OCI-LY7 (cell line): Measurements from ENCODE around the gene NRCAM. TPM values are rescaled to one million over a fixed set of nuclear protein-coding genes. Genes with fewer than 3 reads are reported as not detected.

Experiments used
- BruUV-seq: library from RNA; stranded (reverse); fragments of 400-500 nt; replicated peaks from 2 replicates; lab custom pipeline; 2021; lab: Mats Ljungman, UMichigan
- CTCF ChIA-PET: fragments of 300-600 bp; sonication (Branson Sonifier 250); formaldehyde crosslinking; loops from one replicate; lab custom pipeline; 2022; ENCODE audit warnings: antibody characterized with exemption; ENCODE audit not compliant: unreplicated experiment; lab: Charles Lee
- POLR2A ChIA-PET: fragments of 300-600 bp; sonication (Branson Sonifier 250); formaldehyde crosslinking; loops from one replicate; lab custom pipeline; 2022; ENCODE audit warnings: antibody characterized with exemption; lab: Charles Lee
- DNase-seq: peaks from one replicate; pipeline ENCODE4 v3.0.0-alpha.2; 2015; ENCODE audit warnings: low spot score
- H2AFZ ChIP-seq: fragments of 200-600 bp; sonication (generic), shearing (Covaris generic); 2 replicates; pipeline ENCODE4 v1.6.1; 2014; ENCODE audit warnings: mild to moderate bottlenecking, antibody characterized with exemption, low read length, moderate library complexity
- H3K27ac ChIP-seq: fragments of 200-600 bp; sonication (generic); 2 replicates; pipeline ENCODE4 v1.5.1; 2014; ENCODE audit warnings: mixed run types, low read depth, mild to moderate bottlenecking, moderate library complexity, low read length, inconsistent platforms; ENCODE audit not compliant: poor library complexity, severe bottlenecking
- H3K36me3 ChIP-seq: fragments of 200-600 bp; sonication (generic); 2 replicates; pipeline ENCODE4 v1.6.1; 2014; ENCODE audit warnings: mild to moderate bottlenecking, antibody characterized with exemption, low read length, moderate library complexity, mixed read lengths; ENCODE audit not compliant: insufficient read depth
- H3K4me1 ChIP-seq: fragments of 200-600 bp; sonication (generic); 2 replicates; pipeline ENCODE4 v1.5.1; 2014; ENCODE audit warnings: mild to moderate bottlenecking, low read length; ENCODE audit not compliant: insufficient read depth, poor library complexity, severe bottlenecking
- H3K4me2 ChIP-seq: fragments of 200-600 bp; sonication (generic); 2 replicates; pipeline ENCODE4 v1.6.1; 2014; ENCODE audit warnings: mild to moderate bottlenecking, low read length
- H3K4me3 ChIP-seq: fragments of 200-600 bp; sonication (generic); 2 replicates; pipeline ENCODE4 v1.5.1; 2014; ENCODE audit warnings: mild to moderate bottlenecking, low read depth, low read length; ENCODE audit not compliant: poor library complexity, severe bottlenecking
- H3K79me2 ChIP-seq: fragments of 200-600 bp; sonication (generic); 2 replicates; pipeline ENCODE4 v1.6.1; 2016; ENCODE audit warnings: low read depth, mild to moderate bottlenecking, low read length, moderate library complexity, mixed read lengths; ENCODE audit not compliant: insufficient read depth
- H3K9me2 ChIP-seq: fragments of 200-600 bp; sonication (generic); 2 replicates; pipeline ENCODE4 v1.6.1; 2016; ENCODE audit warnings: mild to moderate bottlenecking, low read length, mixed read lengths; ENCODE audit not compliant: insufficient read depth
- H3K9me3 ChIP-seq: fragments of 200-600 bp; sonication (generic); 2 replicates; pipeline ENCODE4 v1.6.1; 2014; ENCODE audit warnings: mild to moderate bottlenecking, mixed run types, low read length, mixed read lengths
- H4K20me1 ChIP-seq: fragments of 200-600 bp; sonication (generic); 2 replicates; pipeline ENCODE4 v1.6.1; 2014; ENCODE audit warnings: mild to moderate bottlenecking, antibody characterized with exemption, low read length, moderate library complexity, mixed read lengths; ENCODE audit not compliant: insufficient read depth
- CTCF ChIP-seq: fragments of 200-600 bp; sonication (generic); conservative IDR thresholded peaks from 2 replicates; pipeline ENCODE4 v1.5.1; 2014; ENCODE audit warnings: mild to moderate bottlenecking, antibody characterized with exemption, low read length, moderate library complexity, mixed read lengths
- EZH2phosphoT487 ChIP-seq: fragments of 200-600 bp; sonication (generic); IDR thresholded peaks from 2 replicates; pipeline ENCODE4 v1.6.1; 2018; ENCODE audit warnings: low read depth, borderline replicate concordance, mild to moderate bottlenecking, mixed run types, antibody characterized with exemption, low read length, moderate library complexity, mixed read lengths
- intact Hi-C: fragments of 100-400 bp; cut with micrococcal nuclease; formaldehyde crosslinking; loops from one replicate; pipeline ENCODE4 v1.10.0; 2022; ENCODE audit not compliant: unreplicated experiment
- total RNA-seq, 2 experiments: library from RNA; depleted of rRNA in 1 of 2; stranded (reverse); fragments of >200 nt in 1 of 2; shearing (Covaris generic) in 1 of 2; gene quantifications; 2 replicates each; pipeline ENCODE4 v1.2.3, GENCODE V29; 2014 to 2022

Gene NRCAM
- total RNA-seq, 2 experiments from 2014 or later = not detected

- Histone ChIP-seq H3K9me3 (no peaks in the 10 kb centered on the region), H3K36me3 (no peaks in the 10 kb centered on the region), H2AFZ (no peak overlapping the region), H3K27ac (no peak overlapping the region), H3K79me2 (no peaks in the 10 kb centered on the region), H3K4me2 (peak overlapping the region; percentile 20; the same call in 1 of the 2 replicates), H3K4me3 (no peak overlapping the region), H3K4me1 (peaks cover 17% of the 10 kb centered on the region), H3K9me2 (no peaks in the 10 kb centered on the region), H4K20me1 (no peaks in the 10 kb centered on the region)
- BruUV-seq = no TSS peak
- TF ChIP-seq EZH2phosphoT487 (no peak), CTCF (no peak; the same call in 1 of the 2 replicates)
- intact Hi-C loops = no loop called here
- ChIA-PET POLR2A (interaction anchor here (0.6 to 1.5 kb wide), 3 partner anchors 10 to 788 kb away, joined by 3 to 7 read pairs (median 4); no protein-coding TSS in a partner anchor), CTCF (no interaction called here)
- peak; percentile 76 for DNase-seq
These were observed 252.7 kb downstream of the NRCAM start for GRCh38 chr7:108203537-108203936.

GRCh38 chr7:108202743-108203142 is 253.5 kb downstream of the NRCAM start:
- Histone ChIP-seq H3K79me2 (no peaks in the 10 kb centered on the region), H3K4me3 (no peak overlapping the region), H3K9me2 (no peaks in the 10 kb centered on the region), H3K36me3 (no peaks in the 10 kb centered on the region), H4K20me1 (no peaks in the 10 kb centered on the region), H3K4me1 (peaks cover 17% of the 10 kb centered on the region), H3K4me2 (no peak overlapping the region), H2AFZ (no peak overlapping the region), H3K9me3 (no peaks in the 10 kb centered on the region; the same call in 1 of the 2 replicates), H3K27ac (no peak overlapping the region)
- intact Hi-C loops = no loop called here
- ChIA-PET CTCF (no interaction called here), POLR2A (interaction anchor here (0.6 to 1.5 kb wide), 3 partner anchors 11 to 789 kb away, joined by 3 to 7 read pairs (median 4); no protein-coding TSS in a partner anchor)
- BruUV-seq = no TSS peak
- no peak for DNase-seq
- no peak for TF ChIP-seq EZH2phosphoT487
- no peak for TF ChIP-seq CTCF

GRCh38 chr7:108201766-108202165 is 254.5 kb downstream of the NRCAM start:
- no peaks in the 10 kb centered on the region; the same call in 1 of the 2 replicates for H3K9me3 ChIP-seq
- no peaks in the 10 kb centered on the region for H3K79me2 ChIP-seq
- no peaks in the 10 kb centered on the region for H3K9me2 ChIP-seq
- no peak overlapping the region for H3K27ac ChIP-seq
- H3K4me3 ChIP-seq = no peak overlapping the region
- ChIA-PET CTCF (no interaction called here), POLR2A (no interaction called here)
- no TSS peak for BruUV-seq
- H3K4me2 ChIP-seq = no peak overlapping the region
- H2AFZ ChIP-seq = no peak overlapping the region
- DNase-seq = no peak
- intact Hi-C loops = no loop called here
- no peaks in the 10 kb centered on the region for H3K36me3 ChIP-seq
- peaks cover 17% of the 10 kb centered on the region for H3K4me1 ChIP-seq
- TF ChIP-seq EZH2phosphoT487 = no peak
- TF ChIP-seq CTCF = no peak
- no peaks in the 10 kb centered on the region for H4K20me1 ChIP-seq
